NCI-H1092 treated with DMSO at 0.1 percent for 48 hours (cell line): ENCODE measurements around the gene INTU.
"Not testable (repeated sequence)": the region's sequence is repeated elsewhere in the genome, so short reads cannot be mapped to it uniquely, and the experiment has no call there.

Source experiments
- DNase-seq: peaks from one replicate; lab custom pipeline; 2025; lab: John Stamatoyannopoulos, UW

INTU gene

DNA sequence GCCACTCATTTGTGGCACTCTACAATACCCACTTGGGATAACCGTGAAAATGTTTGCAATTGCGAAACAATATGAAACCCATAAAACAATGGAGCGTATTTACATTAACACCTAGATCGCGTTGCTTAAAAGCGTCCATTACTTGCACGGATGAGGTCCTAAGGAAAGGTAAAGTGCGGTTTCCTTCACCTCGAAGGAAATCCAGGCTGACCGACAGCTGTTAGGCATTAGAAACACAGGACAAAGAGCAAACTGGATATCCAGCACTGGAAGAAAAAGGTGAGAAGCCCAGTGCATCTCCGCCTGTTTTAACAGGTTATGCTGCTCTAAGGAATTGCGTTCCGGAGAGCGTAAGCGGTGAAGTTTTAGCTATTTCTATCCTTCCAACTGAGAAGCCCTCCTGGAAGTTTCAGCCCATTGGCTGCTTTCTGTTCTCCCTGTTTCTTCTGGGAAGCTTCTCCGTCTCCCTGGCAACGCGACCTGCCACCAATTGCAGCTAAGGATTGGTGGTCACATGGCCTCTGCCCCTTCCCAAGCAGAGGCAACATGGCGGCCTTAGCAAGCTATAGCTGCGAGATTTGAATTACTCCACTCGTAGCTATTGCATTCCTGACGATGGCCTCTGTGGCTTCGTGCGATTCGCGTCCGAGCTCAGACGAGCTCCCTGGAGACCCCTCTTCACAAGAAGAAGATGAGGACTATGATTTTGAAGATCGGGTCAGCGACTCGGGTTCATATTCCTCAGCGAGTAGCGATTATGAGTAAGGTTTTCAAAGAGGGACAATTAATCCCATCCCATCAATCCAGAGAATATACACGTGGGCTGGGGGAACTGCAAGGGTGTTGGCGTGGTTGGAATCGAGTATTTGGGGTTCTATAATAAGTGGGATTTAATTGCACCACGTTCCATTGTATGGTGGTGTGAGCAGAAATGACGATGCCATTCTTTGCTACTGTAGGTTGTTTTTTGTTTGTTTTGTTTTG is at the start of gene INTU:
Gene INTU, plus strand, starts transcription at position 538 of the 984 bp plus-strand sequence. Its CDS starts 78 bp downstream, at position 616.
- peak; percentile 90 for DNase-seq

DNA sequence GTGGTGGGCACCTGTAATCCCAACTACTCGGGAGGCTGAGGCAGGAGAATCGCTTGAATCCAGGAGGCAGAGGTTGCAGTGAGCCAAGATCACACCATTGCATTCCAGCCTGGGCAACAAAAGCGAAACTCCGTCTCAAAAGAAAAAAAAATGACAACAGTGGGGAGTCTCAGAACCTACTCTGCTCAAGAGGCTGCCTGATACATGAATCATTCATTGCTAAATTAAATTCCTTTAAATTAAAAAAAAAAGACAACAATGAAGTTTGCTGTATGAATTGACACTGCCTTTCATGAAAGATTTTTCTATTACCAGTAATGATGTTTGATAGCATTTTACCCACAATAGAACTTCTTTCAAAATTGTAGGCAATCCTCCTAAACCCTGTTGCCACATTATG is 46.3 kb upstream of the INTU start:
- not testable (repeated sequence) for DNase-seq

DNA sequence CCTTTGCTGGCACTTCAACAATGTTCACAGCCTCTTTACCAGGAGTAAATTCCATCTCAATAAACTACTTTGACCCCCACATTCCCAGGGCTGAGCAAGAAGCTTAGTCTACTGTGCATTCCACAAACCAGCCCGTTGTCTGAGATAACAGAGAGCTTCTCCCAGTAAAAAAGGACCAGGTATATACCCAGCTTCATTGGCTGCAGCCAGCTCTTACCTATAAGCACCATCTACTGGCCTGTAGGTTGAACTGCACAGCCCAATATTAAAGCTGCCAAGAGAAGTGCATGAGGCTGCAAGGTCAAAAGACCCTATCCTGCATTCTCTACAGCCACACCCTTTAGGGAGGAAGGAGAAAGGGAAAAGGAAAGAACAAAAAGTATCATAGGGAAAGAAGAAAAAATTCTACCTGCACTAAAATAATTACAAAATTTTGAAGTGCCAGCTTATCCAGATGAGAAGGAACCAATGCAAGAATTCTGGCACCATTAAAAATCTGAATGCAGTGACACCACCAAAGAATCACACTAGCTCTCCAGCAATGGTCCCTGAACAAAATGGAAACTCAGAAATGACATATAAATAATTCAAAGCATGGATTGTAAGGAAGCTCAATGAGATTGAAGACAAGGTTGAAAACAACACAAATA is 45.7 kb upstream of the INTU start:
- peak; percentile 56 for DNase-seq

DNA sequence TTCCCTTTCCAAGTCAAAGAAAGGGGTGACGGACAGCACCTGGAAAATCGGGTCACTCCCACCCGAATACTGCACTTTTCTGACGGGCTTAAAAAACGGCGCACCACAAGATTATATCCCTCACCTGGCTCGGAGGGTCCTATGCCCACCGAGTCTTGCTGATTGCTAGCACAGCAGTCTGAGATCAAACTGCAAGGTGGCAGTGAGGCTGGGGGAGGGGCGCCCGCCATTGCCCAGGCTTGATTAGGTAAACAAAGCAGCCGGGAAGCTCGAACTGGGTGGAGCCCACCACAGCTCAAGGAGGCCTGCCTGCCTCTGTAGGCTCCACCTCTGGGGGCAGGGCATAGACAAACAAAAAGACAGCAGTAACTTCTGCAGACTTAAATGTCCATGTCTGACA is 43.6 kb upstream of the INTU start:
- DNase-seq: not testable (repeated sequence)

DNA sequence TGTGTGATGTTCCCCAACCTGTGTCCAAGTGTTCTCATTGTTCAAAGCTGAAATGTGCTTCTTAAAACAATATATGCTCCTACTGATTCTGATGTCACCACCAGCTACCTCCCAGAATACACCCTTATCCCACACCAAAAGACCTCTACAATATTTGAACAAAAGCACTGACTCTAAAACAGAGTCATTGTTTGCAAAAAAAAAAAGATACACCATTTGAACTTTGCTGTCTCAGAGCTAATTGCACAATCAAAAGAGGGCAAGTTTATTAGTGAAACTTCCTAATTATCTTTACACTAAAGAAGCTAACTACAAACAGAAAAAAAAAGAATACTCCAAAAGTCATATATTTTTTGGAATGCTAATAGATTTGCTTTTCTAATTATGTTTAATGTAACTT is 34.1 kb upstream of the INTU start:
- DNase-seq: no peak

DNA sequence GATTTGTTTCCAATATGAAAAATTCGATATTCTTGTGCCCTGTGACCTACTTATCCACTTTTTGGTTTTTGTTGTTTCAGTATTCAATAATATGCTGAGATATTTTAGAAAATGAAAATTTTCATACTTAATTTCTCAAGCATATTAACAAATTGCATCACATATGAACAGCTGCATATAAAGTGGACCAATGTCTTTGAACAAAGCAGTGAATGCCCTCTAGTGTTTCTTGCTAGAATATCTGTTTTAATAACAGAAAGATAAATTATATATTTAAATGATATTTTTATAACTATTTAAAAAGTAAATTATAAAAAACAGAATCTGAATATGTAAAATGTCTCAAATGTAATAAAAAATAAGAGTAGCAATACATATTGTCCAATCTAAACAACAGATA is 31.7 kb upstream of the INTU start:
- peak; percentile 16 for DNase-seq

DNA sequence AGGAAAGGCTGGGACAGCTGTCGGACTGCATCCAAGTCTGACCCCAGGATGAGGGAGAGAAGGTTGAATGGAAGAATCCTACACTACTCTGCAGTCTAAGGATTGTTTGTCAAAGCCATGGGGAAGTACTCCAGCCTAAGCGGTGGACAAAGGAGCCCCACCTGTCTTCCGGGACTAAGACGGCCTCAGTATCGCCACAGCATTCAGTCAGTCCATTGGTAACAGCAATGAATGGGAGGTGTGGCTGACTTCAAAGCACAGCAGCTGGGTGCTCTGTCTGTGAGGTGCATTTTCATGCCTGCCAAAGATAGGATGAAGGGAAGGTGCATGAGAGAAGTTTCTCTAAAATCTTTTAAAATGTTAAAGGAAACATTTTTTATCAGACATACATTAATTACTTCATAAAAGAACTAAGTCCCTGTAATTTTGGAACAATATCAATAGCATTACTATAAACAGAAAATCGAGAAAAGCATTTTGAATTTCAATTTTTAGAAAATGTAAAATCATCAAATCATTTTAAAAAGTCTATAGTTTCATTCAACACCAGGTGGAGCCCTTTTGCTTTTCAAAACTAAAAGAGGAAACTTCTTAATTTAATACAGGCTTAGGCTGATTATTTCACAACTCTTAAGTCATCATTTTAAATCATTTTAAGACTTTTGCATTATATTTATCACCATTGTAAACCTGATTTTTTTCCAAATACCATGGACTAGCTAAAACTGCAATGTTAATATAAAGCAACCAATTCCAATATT is 27.6 kb upstream of the INTU start:
- peak; percentile 68 for DNase-seq

DNA sequence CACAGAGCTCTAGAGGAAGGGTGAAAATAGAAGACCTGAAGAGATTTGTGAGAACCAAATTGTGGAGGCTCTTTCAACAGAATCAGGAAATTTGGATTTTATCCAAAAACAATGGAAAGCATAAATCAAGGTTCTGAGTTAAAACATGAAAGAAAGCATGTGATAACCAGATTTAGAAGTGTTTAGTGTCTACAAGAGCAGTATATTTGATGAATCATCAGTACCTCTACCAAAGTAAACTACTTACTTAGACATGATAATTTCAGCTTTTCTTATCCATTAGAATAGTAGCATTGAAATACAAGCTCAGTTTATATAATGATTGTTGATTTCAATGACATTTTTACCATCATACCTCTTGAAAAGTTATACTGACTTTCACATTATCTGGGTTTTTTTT is 25.9 kb upstream of the INTU start:
- no peak for DNase-seq

DNA sequence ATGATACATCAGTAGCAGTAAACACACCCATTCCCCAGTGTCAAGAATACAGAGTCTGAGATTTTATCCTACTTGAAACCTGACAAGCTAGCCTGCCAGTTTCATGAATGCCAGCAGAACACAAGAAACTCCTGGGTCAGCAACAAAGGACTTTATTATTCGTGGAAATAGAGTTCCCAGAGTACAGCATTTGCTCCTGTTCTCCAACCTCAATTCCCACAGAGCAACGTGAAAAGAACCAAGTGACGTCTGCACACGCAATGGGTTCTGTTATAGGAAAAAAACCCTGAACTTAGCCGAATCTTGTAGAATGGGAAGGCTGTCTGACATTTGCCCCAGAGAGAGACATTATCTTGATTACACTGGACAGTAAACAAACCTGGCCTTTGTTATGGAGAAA is 23.3 kb upstream of the INTU start:
- no peak for DNase-seq

DNA sequence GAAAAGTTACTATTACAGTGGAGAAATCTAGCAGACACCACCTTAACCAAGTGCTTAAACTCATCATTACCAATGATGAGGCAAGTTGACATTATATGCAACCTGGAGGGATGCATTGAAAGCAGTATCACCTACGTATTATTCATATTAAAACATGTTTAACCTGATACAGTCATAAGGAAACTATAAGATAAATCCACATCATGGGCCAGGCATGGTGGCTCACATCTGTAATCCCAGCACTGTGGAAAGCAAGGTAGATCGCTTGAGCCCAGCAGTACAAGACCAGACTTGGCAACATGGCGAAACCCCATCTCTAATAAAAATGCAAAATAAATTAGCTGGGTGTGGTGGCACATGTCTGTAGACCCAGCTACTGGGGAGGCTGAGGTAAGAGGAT is 22.3 kb upstream of the INTU start:
- no peak for DNase-seq

DNA sequence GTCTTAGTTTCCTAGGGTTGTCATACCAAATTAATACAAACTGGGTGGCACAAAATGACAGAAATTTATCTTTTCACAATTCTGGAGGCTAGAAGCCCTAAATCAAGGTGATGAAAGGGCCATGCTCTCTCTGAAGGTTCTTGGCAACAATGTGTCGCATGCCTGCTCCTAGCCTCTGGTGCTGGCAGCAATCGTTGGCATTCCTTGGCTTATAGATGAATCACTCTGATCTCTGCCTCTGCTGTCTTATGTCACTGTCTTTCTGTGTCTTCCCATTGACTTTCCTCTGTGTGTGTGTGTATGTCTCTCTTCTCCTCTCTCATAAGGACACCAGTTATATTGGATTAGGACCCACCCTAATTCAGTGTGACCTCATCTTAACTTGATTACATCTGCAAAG is 15.9 kb upstream of the INTU start:
- no peak for DNase-seq

DNA sequence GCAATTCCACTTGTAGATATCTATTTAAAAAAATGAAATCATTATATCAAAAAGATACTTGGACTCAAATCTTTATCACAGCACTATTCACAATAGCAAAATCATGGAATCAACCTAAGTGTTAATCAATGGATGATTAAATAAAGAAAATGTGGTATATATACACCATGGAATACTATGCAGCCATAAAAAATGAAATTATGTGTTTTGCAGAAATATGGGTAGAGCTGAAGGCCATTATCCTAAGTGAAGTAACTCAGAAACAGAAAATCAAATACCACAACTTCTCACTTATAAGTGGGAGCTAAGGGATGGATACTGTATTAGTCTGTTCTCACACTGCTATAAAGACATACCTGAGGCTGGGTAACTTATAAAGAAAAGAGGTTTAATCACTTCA is 14.3 kb upstream of the INTU start:
- DNase-seq: no peak

DNA sequence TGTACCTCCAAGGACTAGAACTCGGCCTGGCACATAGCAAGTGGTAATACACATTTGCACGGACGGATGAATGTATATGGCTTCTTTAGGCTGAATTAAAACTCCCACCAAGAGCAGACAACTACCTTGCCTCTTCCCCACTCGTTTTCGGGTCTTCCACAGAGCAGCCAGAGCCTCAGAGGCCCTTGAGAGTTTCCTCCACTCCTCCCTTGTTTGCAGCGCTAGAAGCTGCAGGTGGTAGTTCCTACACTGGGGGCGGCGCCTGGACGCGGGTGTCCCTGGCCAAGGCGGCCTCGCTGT is 10.2 kb upstream of the INTU start:
- no peak for DNase-seq

DNA sequence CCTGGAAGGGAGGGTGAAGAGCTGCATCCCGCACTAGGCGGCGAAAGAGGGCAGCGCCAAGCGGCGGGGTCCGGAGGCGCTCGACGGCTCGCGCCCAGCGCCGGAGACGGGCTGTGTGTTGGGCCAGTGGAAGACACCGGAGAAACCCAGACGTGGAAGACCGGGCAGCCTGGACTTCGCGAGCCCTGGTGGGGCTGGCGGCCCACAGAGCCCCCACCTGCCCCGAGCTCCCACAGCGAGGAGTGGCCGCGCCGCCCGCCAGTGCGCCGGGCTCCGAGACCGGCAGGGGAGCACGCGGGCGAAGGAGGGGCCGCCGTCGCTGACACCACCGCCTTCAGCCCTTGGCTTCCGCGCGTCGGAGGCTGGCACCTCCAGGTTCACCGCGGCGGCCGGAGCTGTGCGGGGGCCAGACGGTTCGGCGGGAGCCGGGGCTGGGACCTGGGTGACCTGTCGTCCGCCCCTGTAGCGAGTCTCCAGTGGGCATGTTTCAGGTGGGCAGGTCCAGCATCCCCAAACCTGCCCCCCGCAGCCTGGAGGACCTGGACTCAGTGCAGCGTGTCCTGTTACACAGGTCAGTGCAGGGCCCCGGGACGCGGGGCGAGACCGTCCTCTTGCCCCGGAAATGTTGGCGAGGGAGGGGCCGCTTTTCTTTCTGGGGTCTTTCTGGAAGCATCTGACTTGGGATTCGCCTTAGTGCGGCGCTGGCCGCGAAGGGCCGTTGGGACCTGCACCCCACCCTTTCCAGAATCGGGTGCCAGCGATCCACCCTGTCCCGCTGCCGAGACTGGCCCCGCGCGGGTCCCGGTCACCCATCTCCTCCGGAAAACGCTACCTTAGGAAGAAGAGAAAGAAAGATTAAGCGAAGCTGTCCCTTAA is 9.6 kb upstream of the INTU start:
- DNase-seq: peak; percentile 42

DNA sequence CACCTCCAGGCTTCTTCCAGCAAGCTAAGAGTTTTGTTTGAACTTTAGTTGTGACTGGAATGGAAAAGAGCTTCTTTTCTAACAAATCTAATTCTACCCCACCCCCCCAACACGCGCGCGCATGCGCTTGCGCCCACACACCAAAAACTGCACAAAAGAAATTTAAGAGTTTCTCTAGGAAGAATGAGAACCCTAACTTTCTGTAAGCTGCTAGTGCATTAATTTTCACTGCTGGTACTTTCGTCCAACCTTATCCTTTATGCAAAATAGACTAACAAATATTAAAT is 9.0 kb upstream of the INTU start:
- no peak for DNase-seq

DNA sequence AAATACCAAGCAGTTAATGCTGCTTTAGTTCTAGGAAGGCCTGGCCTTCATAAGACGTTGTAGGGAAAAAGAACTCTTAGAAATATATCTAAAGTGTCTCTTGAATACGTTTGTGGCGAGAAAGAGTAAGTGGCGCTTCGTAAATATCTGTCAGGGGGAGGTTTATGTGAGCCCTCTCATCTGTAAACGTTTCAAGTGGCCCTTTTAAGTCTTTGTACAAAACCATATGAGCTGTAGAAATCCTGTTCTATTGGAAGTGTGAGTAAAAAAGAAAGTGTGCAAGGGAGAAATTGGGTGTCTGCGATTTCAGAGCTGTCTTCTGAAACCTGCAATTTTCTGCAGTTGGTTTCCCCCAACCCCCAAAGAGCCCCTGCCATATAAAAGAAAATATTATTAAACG is 8.6 kb upstream of the INTU start:
- no peak for DNase-seq

DNA sequence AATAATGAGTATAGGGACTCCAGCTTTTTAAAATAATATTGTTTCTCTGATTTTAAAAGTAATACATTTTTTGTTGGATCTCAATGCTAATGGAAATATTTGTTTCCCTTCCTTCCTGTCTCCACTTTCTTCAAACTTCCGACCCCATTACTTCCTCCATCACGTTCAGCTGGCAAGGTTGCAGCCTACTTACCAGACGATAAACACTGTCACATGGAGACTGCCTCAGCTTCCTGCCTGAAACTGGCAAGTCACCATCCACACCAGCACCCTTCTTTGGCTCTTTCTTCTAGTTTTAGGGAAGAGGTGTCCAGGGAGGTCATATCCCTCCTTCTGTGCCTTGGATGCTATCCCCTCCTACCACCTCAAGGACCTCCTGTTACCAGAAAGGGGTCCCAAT is 3.4 kb upstream of the INTU start:
- no peak for DNase-seq

DNA sequence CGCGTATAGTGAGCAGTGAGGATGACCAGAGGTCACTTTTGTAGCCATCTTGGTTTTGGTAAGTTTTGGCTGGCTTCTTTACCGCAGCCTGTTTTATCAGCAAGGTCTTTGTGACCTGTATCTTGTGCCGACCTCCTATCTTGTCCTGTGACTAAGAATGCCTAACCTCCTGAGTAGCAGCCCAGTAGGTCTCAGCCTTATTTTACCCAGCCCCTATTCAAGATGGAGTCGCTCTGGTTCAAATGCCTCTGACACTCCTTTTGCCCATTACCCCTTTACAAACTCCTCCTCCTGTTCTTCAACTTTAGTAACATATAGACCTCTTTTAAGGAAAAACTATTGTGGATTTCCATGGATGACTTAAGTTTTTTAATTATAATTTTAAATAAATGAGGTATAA is 2.6 kb upstream of the INTU start:
- no peak for DNase-seq

DNA sequence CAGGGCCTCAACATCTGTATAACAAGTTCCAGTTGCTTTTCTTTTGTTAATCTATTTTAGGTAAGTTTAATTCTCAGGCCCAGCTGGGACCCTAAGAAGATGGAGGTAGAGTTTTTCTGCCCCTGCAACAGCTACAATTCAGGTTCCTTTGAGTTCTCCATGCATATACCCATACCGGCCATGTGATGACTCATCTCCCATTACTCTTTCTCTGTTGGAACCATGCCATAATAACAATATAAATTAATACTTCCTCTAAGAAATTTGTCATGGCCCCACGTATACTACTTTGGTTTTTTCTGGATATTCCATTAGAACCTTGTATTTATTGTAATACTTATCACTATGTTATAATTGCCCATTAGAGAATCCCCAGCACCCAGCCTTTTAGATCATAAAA is 1.3 kb upstream of the INTU start:
- DNase-seq: no peak

DNA sequence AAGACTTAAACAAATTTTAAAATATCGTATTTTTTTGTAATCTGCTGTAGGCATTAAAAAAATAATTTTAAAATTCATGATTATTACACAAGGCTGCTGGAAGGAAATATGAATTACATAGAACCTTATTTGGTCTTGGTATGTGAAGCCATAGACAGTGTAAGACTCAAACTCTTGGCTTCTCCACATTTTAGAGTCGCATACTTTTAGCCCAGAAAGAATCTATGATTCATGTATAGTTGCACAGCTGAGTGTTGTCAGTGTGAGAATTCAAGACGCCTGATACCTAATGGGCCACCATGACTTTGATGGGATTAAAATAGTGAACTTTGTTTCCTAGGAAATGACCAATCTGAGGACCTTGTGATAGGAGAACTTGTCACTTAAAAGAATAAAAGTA is 1.4 kb downstream of the INTU start:
- no peak for DNase-seq

DNA sequence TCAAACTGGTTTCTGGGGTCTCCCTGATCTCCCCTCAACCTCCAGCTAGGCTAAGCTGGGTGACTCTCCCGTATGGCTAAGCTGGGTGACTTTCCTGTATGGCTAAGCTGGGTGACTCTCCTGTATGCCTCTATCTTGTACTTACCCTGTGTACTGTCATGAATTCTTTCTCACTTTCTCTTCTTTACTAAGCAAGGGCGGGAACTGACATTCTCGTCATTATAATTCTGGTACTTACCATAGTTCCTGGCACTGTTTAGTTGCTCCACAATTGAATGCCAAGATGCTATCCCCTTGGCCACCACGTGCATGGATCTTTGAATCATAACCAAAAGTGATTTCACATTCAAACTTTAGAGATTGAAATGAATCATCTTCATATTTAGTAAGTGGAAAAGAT is 8.8 kb downstream of the INTU start:
- DNase-seq: no peak

DNA sequence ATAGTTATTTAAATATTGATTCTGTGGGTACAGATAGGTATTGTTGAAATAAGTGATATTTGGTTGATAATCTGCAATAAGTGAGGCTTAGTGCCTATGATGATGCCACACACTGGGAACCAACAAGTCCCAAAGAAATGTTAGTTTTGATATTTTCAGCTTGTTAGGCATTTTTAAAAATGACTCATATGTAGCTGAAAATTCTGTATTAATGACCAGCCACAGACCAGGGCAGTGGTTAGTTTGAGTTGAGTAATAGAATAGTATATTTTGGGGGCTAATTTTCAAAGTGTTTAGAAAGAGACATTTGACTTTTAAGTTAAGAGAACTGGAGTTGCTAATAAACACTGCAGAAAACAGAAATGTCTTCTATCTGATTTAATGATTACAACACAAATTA is 9.4 kb downstream of the INTU start:
- DNase-seq: no peak
